GM18499 (cell line): ENCODE measurements around the gene ANGPTL3.

Source experiments
- ATAC-seq: cut with Tn5 transposase; IDR thresholded peaks from one replicate; pipeline ENCODE4 v1.9.1; 2021; ENCODE audit warnings: moderate number of reproducible peaks; ENCODE audit not compliant: insufficient read depth, unreplicated experiment

The ANGPTL3 gene

GRCh38 chr1:62621907-62622306 is 24.6 kb downstream of the ANGPTL3 start:
- peak; percentile 79 for ATAC-seq

DNA sequence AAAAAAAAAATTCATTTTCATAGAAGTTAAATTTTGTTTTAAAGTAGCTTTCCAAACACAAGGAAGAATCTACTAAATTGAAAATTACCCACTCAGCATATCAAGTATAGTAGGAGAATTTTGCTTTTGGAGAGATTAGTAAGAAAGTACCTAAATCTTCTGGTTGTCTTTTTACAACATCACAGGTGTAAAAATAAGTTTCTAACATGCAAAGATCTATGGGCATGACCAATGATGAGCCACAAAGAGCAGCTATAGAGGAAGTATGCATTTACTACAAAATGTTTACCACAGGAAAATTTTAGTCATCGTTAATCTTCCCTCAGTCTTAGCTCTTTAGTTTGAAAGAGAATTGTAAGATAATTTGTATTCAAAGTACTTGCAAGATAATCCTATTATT is 28.1 kb downstream of the ANGPTL3 start:
- ATAC-seq, result peak; percentile 63

GRCh38 chr1:62628506-62628905 is 31.2 kb downstream of the ANGPTL3 start:
- no peak for ATAC-seq

GRCh38 chr1:62637392-62638105 is 40.2 kb downstream of the ANGPTL3 start:
- no peak for ATAC-seq

GRCh38 chr1:62643283-62643682 is 46.0 kb downstream of the ANGPTL3 start:
- no peak for ATAC-seq

- ATAC-seq, result no peak
Observed at GRCh38 chr1:62652387-62652786, 55.1 kb downstream of the ANGPTL3 start.

DNA sequence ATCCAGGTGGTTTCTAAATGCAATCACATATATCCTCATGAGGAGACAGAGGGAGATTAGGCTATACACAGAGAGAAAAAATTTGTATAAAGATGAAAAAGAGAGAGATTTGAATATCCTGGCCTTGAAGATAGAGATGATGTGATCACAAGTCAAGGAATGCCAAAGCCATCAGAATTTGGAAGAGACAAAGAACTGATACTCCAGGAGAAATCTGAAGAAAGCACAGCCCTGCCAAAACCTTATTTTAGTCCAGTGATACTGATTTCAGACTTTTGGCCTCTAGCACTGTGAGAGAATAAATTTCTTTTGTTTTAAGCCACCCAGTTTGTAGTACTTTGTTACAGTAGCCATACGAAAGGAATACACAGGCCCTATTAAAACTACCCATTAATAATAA is 57.4 kb downstream of the ANGPTL3 start:
- ATAC-seq, result no peak
